ENCODE data around the gene TIMP2. TPM values are rescaled to one million over a fixed set of nuclear protein-coding genes. Genes with fewer than 3 reads are reported as not detected.

TIMP2 gene
- total RNA-seq, 1 experiment from 2014 or later, result 29.0 TPM

- Mint-ChIP-seq H3K36me3 (ENCODE audit: insufficient read depth in 1 of 3, low read depth in 3 of 3) (peaks cover 60 to 89% (median 83%) of the 10 kb centered on the region in 3 experiments; a peak in 6 of 7 replicates), H3K27ac (peak overlapping the region in 2 of 3 experiments; percentile 83 to 85; a peak in 3 of 7 replicates), H3K9me3 (no peaks in the 10 kb centered on the region), H3K4me1 (no peaks in the 10 kb centered on the region), H3K4me3 (no peak overlapping the region), H3K27me3 (ENCODE audit: low read depth) (no peaks in the 10 kb centered on the region; the same call in 1 of the 2 replicates)
- Histone ChIP-seq H3K79me2 (ENCODE audit: insufficient read depth, low read length) (no peaks in the 10 kb centered on the region), H2BK120ac (ENCODE audit: low read depth, low read length, poor library complexity, severe bottlenecking) (no peak overlapping the region), H3K23ac (ENCODE audit: insufficient read length, low read depth, low read length) (no peak overlapping the region), H3K14ac (ENCODE audit: insufficient read depth, low read length) (no peak overlapping the region), H2AK5ac (ENCODE audit: insufficient read length, low read length) (no peak overlapping the region), H4K91ac (ENCODE audit: insufficient read length, low read depth, low read length) (no peak overlapping the region), H3K4me1 (ENCODE audit: insufficient read depth, low read length) (no peaks in the 10 kb centered on the region), H3K27me3 (ENCODE audit: insufficient read depth, low read length) (no peaks in the 10 kb centered on the region), H3K4me2 (ENCODE audit: insufficient read depth, insufficient read length, low read length) (no peak overlapping the region), H4K5ac (ENCODE audit: insufficient read length, low read depth, low read length) (no peak overlapping the region), H3K79me1 (ENCODE audit: insufficient read depth, low read depth, low read length, poor library complexity, severe bottlenecking) (no peaks in the 10 kb centered on the region), H4K8ac (replicated peaks; ENCODE audit: insufficient read length, low read depth, low read length) (no peak overlapping the region), H2BK20ac (ENCODE audit: low read depth, low read length, poor library complexity, severe bottlenecking) (no peak overlapping the region), H2AFZ (ENCODE audit: low read length) (no peak overlapping the region), H3K27ac (ENCODE audit: insufficient read length, low read depth, low read length) (no peak overlapping the region), H3K56ac (ENCODE audit: insufficient read length, low read depth, low read length) (no peak overlapping the region), H4K20me1 (ENCODE audit: control insufficient read depth, insufficient read depth, insufficient read length) (no peaks in the 10 kb centered on the region), H2BK5ac (ENCODE audit: insufficient read length, low read length) (no peak overlapping the region), H2BK15ac (ENCODE audit: low read depth, low read length) (no peak overlapping the region), H3K4ac (ENCODE audit: low read depth, low read length) (no peak overlapping the region), H3K9ac (ENCODE audit: extremely low read depth, insufficient read length, low read length) (no peak overlapping the region), H3K9me3 (ENCODE audit: control insufficient read depth, low read depth, low read length) (no peaks in the 10 kb centered on the region), H3K23me2 (ENCODE audit: insufficient read length, low read depth, low read length, poor library complexity, severe bottlenecking) (no peaks in the 10 kb centered on the region), H3K18ac (ENCODE audit: insufficient read length, low read depth, low read length) (no peak overlapping the region), H2BK12ac (ENCODE audit: insufficient read length, low read depth, low read length) (no peak overlapping the region), H3T11ph (ENCODE audit: low read length) (no peak overlapping the region)
- DNase-seq, result no peak
- no peak for TF ChIP-seq CTCF (conservative IDR thresholded peaks at IDR 0.05)
- WGBS (ENCODE audit: extremely low coverage, insufficient read length, low lambda C conversion rate), result no CpG with 5 or more reads among the region's 9 CpGs
Measured at GRCh38 chr17:78806451-78806850, 118.7 kb downstream of the TIMP2 start.

Data from H9 (cell line).